Measurements from ENCODE around the gene CDK5R2.

Gene CDK5R2

GRCh38 chr2:218961651-218962570 lies 2.4 kb downstream of the CDK5R2 start:
- no peak for ATAC-seq
- TF ChIP-seq GLIS3 (CRISPR knock-in tag; IDR thresholded peaks at IDR 0.05) (no peak), ESRRG (CRISPR knock-in tag; IDR thresholded peaks at IDR 0.05) (no peak), TOX (CRISPR knock-in tag; IDR thresholded peaks at IDR 0.05; ENCODE audit: borderline replicate concordance) (no peak), OSR1 (CRISPR knock-in tag; IDR thresholded peaks at IDR 0.05) (no peak), ZNF70 (CRISPR knock-in tag; IDR thresholded peaks at IDR 0.05) (no peak), PPARA (CRISPR knock-in tag; IDR thresholded peaks at IDR 0.05; ENCODE audit: borderline replicate concordance) (no peak), ZFP3 (CRISPR knock-in tag; IDR thresholded peaks at IDR 0.05) (no peak), ZNF8 (CRISPR knock-in tag; IDR thresholded peaks at IDR 0.05) (no peak), ZNF565 (CRISPR knock-in tag; conservative IDR thresholded peaks at IDR 0.05; ENCODE audit: low read depth) (no peak), ZC3H10 (CRISPR knock-in tag; IDR thresholded peaks at IDR 0.05) (no peak), ARNTL (CRISPR knock-in tag; IDR thresholded peaks at IDR 0.05; ENCODE audit: borderline replicate concordance, low read depth) (no peak), RARB (CRISPR knock-in tag; IDR thresholded peaks at IDR 0.05) (no peak), SNAI2 (CRISPR knock-in tag; IDR thresholded peaks at IDR 0.05) (no peak)
- TF ChIP-seq, protein P1, sequence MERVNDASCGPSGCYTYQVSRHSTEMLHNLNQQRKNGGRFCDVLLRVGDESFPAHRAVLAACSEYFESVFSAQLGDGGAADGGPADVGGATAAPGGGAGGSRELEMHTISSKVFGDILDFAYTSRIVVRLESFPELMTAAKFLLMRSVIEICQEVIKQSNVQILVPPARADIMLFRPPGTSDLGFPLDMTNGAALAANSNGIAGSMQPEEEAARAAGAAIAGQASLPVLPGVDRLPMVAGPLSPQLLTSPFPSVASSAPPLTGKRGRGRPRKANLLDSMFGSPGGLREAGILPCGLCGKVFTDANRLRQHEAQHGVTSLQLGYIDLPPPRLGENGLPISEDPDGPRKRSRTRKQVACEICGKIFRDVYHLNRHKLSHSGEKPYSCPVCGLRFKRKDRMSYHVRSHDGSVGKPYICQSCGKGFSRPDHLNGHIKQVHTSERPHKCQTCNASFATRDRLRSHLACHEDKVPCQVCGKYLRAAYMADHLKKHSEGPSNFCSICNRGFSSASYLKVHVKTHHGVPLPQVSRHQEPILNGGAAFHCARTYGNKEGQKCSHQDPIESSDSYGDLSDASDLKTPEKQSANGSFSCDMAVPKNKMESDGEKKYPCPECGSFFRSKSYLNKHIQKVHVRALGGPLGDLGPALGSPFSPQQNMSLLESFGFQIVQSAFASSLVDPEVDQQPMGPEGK (CRISPR knock-in tag; IDR thresholded peaks at IDR 0.05; ENCODE audit: borderline replicate concordance): no peak
- TF ChIP-seq, protein P2, sequence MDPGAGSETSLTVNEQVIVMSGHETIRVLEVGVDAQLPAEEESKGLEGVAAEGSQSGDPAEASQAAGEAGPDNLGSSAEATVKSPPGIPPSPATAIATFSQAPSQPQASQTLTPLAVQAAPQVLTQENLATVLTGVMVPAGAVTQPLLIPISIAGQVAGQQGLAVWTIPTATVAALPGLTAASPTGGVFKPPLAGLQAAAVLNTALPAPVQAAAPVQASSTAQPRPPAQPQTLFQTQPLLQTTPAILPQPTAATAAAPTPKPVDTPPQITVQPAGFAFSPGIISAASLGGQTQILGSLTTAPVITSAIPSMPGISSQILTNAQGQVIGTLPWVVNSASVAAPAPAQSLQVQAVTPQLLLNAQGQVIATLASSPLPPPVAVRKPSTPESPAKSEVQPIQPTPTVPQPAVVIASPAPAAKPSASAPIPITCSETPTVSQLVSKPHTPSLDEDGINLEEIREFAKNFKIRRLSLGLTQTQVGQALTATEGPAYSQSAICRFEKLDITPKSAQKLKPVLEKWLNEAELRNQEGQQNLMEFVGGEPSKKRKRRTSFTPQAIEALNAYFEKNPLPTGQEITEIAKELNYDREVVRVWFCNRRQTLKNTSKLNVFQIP (CRISPR knock-in tag; IDR thresholded peaks at IDR 0.05; ENCODE audit: borderline replicate concordance, low read depth): no peak

DNA sequence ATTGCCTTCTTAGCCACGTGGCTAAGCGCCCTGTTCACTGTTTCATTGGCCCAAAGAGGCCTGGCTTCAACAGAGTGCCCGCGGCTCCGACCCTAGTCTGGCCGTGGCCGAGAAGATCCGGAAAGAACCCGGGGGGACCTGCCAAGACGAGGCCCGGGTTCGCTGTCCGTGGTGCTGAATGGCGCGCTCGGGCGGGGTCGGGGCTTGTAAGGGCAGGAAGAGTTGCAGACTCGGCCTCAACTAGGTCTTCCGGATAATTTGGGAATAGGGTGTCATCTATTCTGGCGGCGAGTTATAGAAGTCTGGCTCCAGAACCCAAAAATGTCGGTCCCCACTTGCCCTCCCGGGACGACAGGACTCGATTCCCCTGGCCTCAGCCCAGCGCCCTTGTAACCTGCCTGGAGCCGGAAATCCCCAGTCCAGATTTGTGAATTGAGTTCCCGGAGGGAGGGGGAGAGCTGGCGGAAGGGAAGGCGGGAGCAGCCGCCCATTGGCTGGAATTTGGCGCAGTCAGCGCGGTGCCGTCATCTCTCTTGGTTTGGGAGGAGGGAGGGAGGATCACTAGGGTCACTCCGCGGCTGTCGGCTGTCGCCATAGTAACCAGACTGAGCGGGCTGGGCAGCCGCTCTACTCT lies 3.5 kb downstream of the CDK5R2 start:
- peak; percentile 52 for ATAC-seq
- peak; percentile 12; the same call in 1 of the 2 replicates for TF ChIP-seq ISL1 (CRISPR knock-in tag; IDR thresholded peaks at IDR 0.05)
- TF ChIP-seq, protein P1 (CRISPR knock-in tag; IDR thresholded peaks at IDR 0.05; ENCODE audit: borderline replicate concordance): no peak
- TF ChIP-seq CSDC2 (CRISPR knock-in tag; IDR thresholded peaks at IDR 0.05): peak; percentile 92
- TF ChIP-seq TSHZ2 (CRISPR knock-in tag; IDR thresholded peaks at IDR 0.05): peak; percentile 33; the same call in 1 of the 2 replicates
- TF ChIP-seq, protein P2 (CRISPR knock-in tag; IDR thresholded peaks at IDR 0.05; ENCODE audit: borderline replicate concordance, low read depth): no peak
- TF ChIP-seq ZC3H10 (CRISPR knock-in tag; IDR thresholded peaks at IDR 0.05): no peak
- no peak for TF ChIP-seq TCF4 (CRISPR knock-in tag; IDR thresholded peaks at IDR 0.05; ENCODE audit: borderline replicate concordance)
- TF ChIP-seq ZNF565 (CRISPR knock-in tag; conservative IDR thresholded peaks at IDR 0.05; ENCODE audit: low read depth): 0 out of 2 replicates have a peak, but pooled peaks have one; percentile 35
- TF ChIP-seq ZNF70 (CRISPR knock-in tag; IDR thresholded peaks at IDR 0.05): no peak
- no peak for TF ChIP-seq CSRNP3 (CRISPR knock-in tag; IDR thresholded peaks at IDR 0.05)
- TF ChIP-seq TOX (CRISPR knock-in tag; IDR thresholded peaks at IDR 0.05; ENCODE audit: borderline replicate concordance): no peak
- TF ChIP-seq SNAI2 (CRISPR knock-in tag; IDR thresholded peaks at IDR 0.05): 0 out of 2 replicates have a peak, but pooled peaks have one; percentile 80
- TF ChIP-seq GLIS3 (CRISPR knock-in tag; IDR thresholded peaks at IDR 0.05): no peak
- no peak for TF ChIP-seq ARNTL (CRISPR knock-in tag; IDR thresholded peaks at IDR 0.05; ENCODE audit: borderline replicate concordance, low read depth)
- peak; percentile 77 for TF ChIP-seq ZFP3 (CRISPR knock-in tag; IDR thresholded peaks at IDR 0.05)
- no peak for TF ChIP-seq PPARA (CRISPR knock-in tag; IDR thresholded peaks at IDR 0.05; ENCODE audit: borderline replicate concordance)
- TF ChIP-seq, protein P3, sequence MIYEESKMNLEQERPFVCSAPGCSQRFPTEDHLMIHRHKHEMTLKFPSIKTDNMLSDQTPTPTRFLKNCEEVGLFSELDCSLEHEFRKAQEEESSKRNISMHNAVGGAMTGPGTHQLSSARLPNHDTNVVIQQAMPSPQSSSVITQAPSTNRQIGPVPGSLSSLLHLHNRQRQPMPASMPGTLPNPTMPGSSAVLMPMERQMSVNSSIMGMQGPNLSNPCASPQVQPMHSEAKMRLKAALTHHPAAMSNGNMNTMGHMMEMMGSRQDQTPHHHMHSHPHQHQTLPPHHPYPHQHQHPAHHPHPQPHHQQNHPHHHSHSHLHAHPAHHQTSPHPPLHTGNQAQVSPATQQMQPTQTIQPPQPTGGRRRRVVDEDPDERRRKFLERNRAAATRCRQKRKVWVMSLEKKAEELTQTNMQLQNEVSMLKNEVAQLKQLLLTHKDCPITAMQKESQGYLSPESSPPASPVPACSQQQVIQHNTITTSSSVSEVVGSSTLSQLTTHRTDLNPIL (CRISPR knock-in tag; IDR thresholded peaks at IDR 0.05; ENCODE audit: low read depth): no peak
- TF ChIP-seq OSR1 (CRISPR knock-in tag; IDR thresholded peaks at IDR 0.05): no peak
- TF ChIP-seq RARB (CRISPR knock-in tag; IDR thresholded peaks at IDR 0.05): no peak
- peak; percentile 54 for TF ChIP-seq ZFP30 (CRISPR knock-in tag; IDR thresholded peaks at IDR 0.05)
- TF ChIP-seq ZNF8 (CRISPR knock-in tag; IDR thresholded peaks at IDR 0.05): 0 out of 2 replicates have a peak, but pooled peaks have one; percentile 15
- no peak for TF ChIP-seq ESRRG (CRISPR knock-in tag; IDR thresholded peaks at IDR 0.05)
- TF ChIP-seq BACH2 (CRISPR knock-in tag; IDR thresholded peaks at IDR 0.05; ENCODE audit: borderline replicate concordance): no peak
